Thyroid gland (tissue), 4 donors: ENCODE results near the gene ASPSCR1. TPM values are rescaled to one million over a fixed set of nuclear protein-coding genes. Genes with fewer than 3 reads are reported as not detected.

Experiments
- DNase-seq, 2 donors: peaks; one replicate each; pipeline ENCODE4 v3.0.0-alpha.2; 2019
- H3K27ac ChIP-seq, 3 donors: fragments of 200-600 bp; sonication (generic); 1 replicate in 2 of 3; 2 replicates in 1 of 3; pipeline ENCODE4 v1.5.1; 2016 to 2019; ENCODE audit warnings: mild to moderate bottlenecking in 1 of 3, moderate library complexity in 1 of 3
- H3K27me3 ChIP-seq: fragments of 200-600 bp; sonication (generic); one replicate; pipeline ENCODE4 v1.5.1; 2019
- H3K36me3 ChIP-seq, 2 donors: fragments of 200-600 bp; sonication (generic); one replicate each; pipeline ENCODE4 v1.5.1; 2016 to 2019
- H3K4me1 ChIP-seq, 2 donors: fragments of 200-600 bp; sonication (generic); one replicate each; pipeline ENCODE4 v1.5.1; 2017 to 2019
- H3K4me3 ChIP-seq, 3 donors: fragments of 200-600 bp; sonication (generic); replicated peaks in 1 of 3; 1 replicate in 2 of 3; 2 replicates in 1 of 3; pipeline ENCODE4 v1.5.1; 2016; ENCODE audit warnings: mild to moderate bottlenecking in 1 of 3
- H3K9me3 ChIP-seq: fragments of 200-600 bp; sonication (generic); one replicate; pipeline ENCODE4 v1.5.1; 2017
- CTCF ChIP-seq, 6 experiments: fragments of 200-600 bp in 3 of 6; fragments of 450-650 bp in 3 of 6; sonication (generic) in 3 of 6; IDR thresholded peaks; one replicate each; pipeline ENCODE4 v1.5.1; 2016 to 2019; ENCODE audit warnings: antibody characterized with exemption in 6 of 6, mild to moderate bottlenecking in 2 of 6, inconsistent platforms in 1 of 6, moderate library complexity in 1 of 6
- POLR2A ChIP-seq, 2 donors: fragments of 450-650 bp; IDR thresholded peaks; one replicate each; pipeline ENCODE4 v1.6.1; 2017; ENCODE audit warnings: antibody characterized with exemption in 2 of 2, mild to moderate bottlenecking in 2 of 2, moderate library complexity in 1 of 2
- WGBS, 2 donors: methylation state at CpG; one replicate each; pipeline ENCODE4 v1.1.5; 2017; 5-methylcytosine and 5-hydroxymethylcytosine counted together
- intact Hi-C: fragments of 100-400 bp; cut with DNase I; formaldehyde crosslinking; loops from one replicate; pipeline ENCODE4 v1.15.1; 2023
- total RNA-seq, 4 donors: library from RNA; depleted of rRNA; stranded (reverse); fragments of >200 nt; gene quantifications; one replicate each; pipeline ENCODE4 v1.2.3, GENCODE V29; 2016

The ASPSCR1 gene
- total RNA-seq, 4 donors from 2014 or later = 23.2 to 53.6 (median 35.7) TPM

GRCh38 chr17:82004517-82005455, 27.4 kb downstream of the ASPSCR1 start:
- no peaks in the 10 kb centered on the region for H3K27me3 ChIP-seq
- TF ChIP-seq CTCF (IDR thresholded peaks at IDR 0.05) = no peak
- no peak overlapping the region for H3K27ac ChIP-seq
- 87 to 95% methylated on average over 14 to 32 of the region's 41 CpGs for WGBS, 2 donors
- DNase-seq = no peak
- peaks cover under 1 to 15% of the 10 kb centered on the region in 2 donors for H3K4me1 ChIP-seq
- intact Hi-C loops = no loop called here
- H3K36me3 ChIP-seq = no peaks in the 10 kb centered on the region
- H3K4me3 ChIP-seq = no peak overlapping the region
- H3K9me3 ChIP-seq = no peaks in the 10 kb centered on the region

- no peak for DNase-seq
- intact Hi-C loops = no loop called here
- 91 to 92% methylated on average over 29 to 30 of the region's 30 CpGs for WGBS, 2 donors
- Histone ChIP-seq H3K9me3 (no peaks in the 10 kb centered on the region), H3K4me3 (no peak overlapping the region), H3K27me3 (no peaks in the 10 kb centered on the region), H3K36me3 (no peaks in the 10 kb centered on the region), H3K27ac (no peak overlapping the region), H3K4me1 (peaks cover 0 to 13% of the 10 kb centered on the region in 2 donors)
- TF ChIP-seq CTCF (IDR thresholded peaks at IDR 0.05) (no peak), POLR2A (IDR thresholded peaks at IDR 0.05) (no peak)
Observed at GRCh38 chr17:82005701-82006348, 28.4 kb downstream of the ASPSCR1 start.

GRCh38 chr17:82006468-82007227, 29.2 kb downstream of the ASPSCR1 start:
- DNase-seq = no peak
- 83 to 86% methylated on average over 12 to 22 of the region's 24 CpGs for WGBS, 2 donors
- Histone ChIP-seq H3K9me3 (no peaks in the 10 kb centered on the region), H3K4me3 (no peak overlapping the region), H3K27me3 (no peaks in the 10 kb centered on the region), H3K36me3 (no peaks in the 10 kb centered on the region), H3K27ac (no peak overlapping the region), H3K4me1 (peaks cover 0 to 13% of the 10 kb centered on the region in 2 donors)
- no peak for TF ChIP-seq POLR2A (IDR thresholded peaks at IDR 0.05)
- no peak for TF ChIP-seq CTCF (IDR thresholded peaks at IDR 0.05)
- intact Hi-C loops = no loop called here

GRCh38 chr17:82007228-82007494, 29.7 kb downstream of the ASPSCR1 start:
- TF ChIP-seq CTCF (IDR thresholded peaks at IDR 0.05) = no peak
- TF ChIP-seq POLR2A (IDR thresholded peaks at IDR 0.05) = no peak
- intact Hi-C loops = no loop called here
- no peak for DNase-seq
- Histone ChIP-seq H3K36me3 (no peaks in the 10 kb centered on the region), H3K27me3 (no peaks in the 10 kb centered on the region), H3K9me3 (no peaks in the 10 kb centered on the region), H3K4me1 (peaks cover 0 to 13% of the 10 kb centered on the region in 2 donors), H3K27ac (no peak overlapping the region), H3K4me3 (no peak overlapping the region)
- WGBS, 2 donors = 88 to 92% methylated on average over 2 to 3 of the region's 6 CpGs
